H9 (cell line): ENCODE data around the gene CACNA1A. TPM values are rescaled to one million over a fixed set of nuclear protein-coding genes. Genes with fewer than 3 reads are reported as not detected.

Experiments
- DNase-seq: peaks from one replicate; pipeline ENCODE4 v3.0.0-alpha.2; 2017
- H2AFZ ChIP-seq: one replicate; pipeline ENCODE4 v1.6.1; 2013; ENCODE audit warnings: mild to moderate bottlenecking, low read length, control low read depth, moderate library complexity
- H2AK5ac ChIP-seq: 2 replicates; pipeline ENCODE4 v1.6.1; 2013; ENCODE audit warnings: low read length, control low read depth, mixed read lengths; ENCODE audit not compliant: insufficient read length
- H2BK120ac ChIP-seq: one replicate; pipeline ENCODE4 v1.6.1; 2013; ENCODE audit warnings: low read depth, mild to moderate bottlenecking, low read length, control low read depth, inconsistent platforms; ENCODE audit not compliant: poor library complexity, severe bottlenecking
- H2BK12ac ChIP-seq: 2 replicates; pipeline ENCODE4 v1.6.1; 2013; ENCODE audit warnings: low read length, control low read depth, mixed read lengths, low read depth; ENCODE audit not compliant: insufficient read length
- H2BK15ac ChIP-seq: 2 replicates; pipeline ENCODE4 v1.6.1; 2013; ENCODE audit warnings: low read depth, low read length, control low read depth
- H2BK20ac ChIP-seq: one replicate; pipeline ENCODE4 v1.6.1; 2013; ENCODE audit warnings: low read depth, mild to moderate bottlenecking, low read length, control low read depth, inconsistent platforms; ENCODE audit not compliant: poor library complexity, severe bottlenecking
- H2BK5ac ChIP-seq: 2 replicates; pipeline ENCODE4 v1.6.1; 2013; ENCODE audit warnings: low read length, control low read depth, mixed read lengths; ENCODE audit not compliant: insufficient read length
- H3K14ac ChIP-seq: 2 replicates; pipeline ENCODE4 v1.6.1; 2013; ENCODE audit warnings: low read length, control low read depth; ENCODE audit not compliant: insufficient read depth
- H3K18ac ChIP-seq: 2 replicates; pipeline ENCODE4 v1.6.1; 2013; ENCODE audit warnings: low read depth, mild to moderate bottlenecking, mixed read lengths, low read length, control low read depth; ENCODE audit not compliant: insufficient read length
- H3K23ac ChIP-seq: 2 replicates; pipeline ENCODE4 v1.6.1; 2013; ENCODE audit warnings: low read length, control low read depth, mixed read lengths, low read depth; ENCODE audit not compliant: insufficient read length
- H3K23me2 ChIP-seq: 2 replicates; pipeline ENCODE4 v1.6.1; 2013; ENCODE audit warnings: low read depth, mild to moderate bottlenecking, mixed read lengths, low read length, control low read depth; ENCODE audit not compliant: insufficient read length, poor library complexity, severe bottlenecking
- H3K27ac ChIP-seq: 2 replicates; pipeline ENCODE4 v1.5.1; 2013; ENCODE audit warnings: low read length, control low read depth, mixed read lengths, low read depth; ENCODE audit not compliant: insufficient read length
- H3K27me3 ChIP-seq: 2 replicates; pipeline ENCODE4 v1.6.1; 2013; ENCODE audit warnings: low read length, control low read depth, inconsistent platforms; ENCODE audit not compliant: insufficient read depth
- H3K4ac ChIP-seq: 2 replicates; pipeline ENCODE4 v1.6.1; 2013; ENCODE audit warnings: low read depth, mild to moderate bottlenecking, control low read depth, inconsistent platforms, low read length, moderate library complexity
- H3K4me1 ChIP-seq: 2 replicates; pipeline ENCODE4 v1.6.1; 2013; ENCODE audit warnings: low read length, control low read depth, inconsistent platforms; ENCODE audit not compliant: insufficient read depth
- H3K4me2 ChIP-seq: 2 replicates; pipeline ENCODE4 v1.6.1; 2013; ENCODE audit warnings: low read length, control low read depth, mixed read lengths; ENCODE audit not compliant: insufficient read length, insufficient read depth
- H3K56ac ChIP-seq: 2 replicates; pipeline ENCODE4 v1.6.1; 2013; ENCODE audit warnings: low read depth, mild to moderate bottlenecking, mixed read lengths, low read length, control low read depth; ENCODE audit not compliant: insufficient read length
- H3K79me1 ChIP-seq: 2 replicates; pipeline ENCODE4 v1.6.1; 2013; ENCODE audit warnings: low read depth, mild to moderate bottlenecking, moderate library complexity, low read length, control low read depth, inconsistent platforms; ENCODE audit not compliant: insufficient read depth, poor library complexity, severe bottlenecking
- H3K79me2 ChIP-seq: 2 replicates; pipeline ENCODE4 v1.6.1; 2013; ENCODE audit warnings: low read length, control low read depth, inconsistent platforms; ENCODE audit not compliant: insufficient read depth
- H3K9ac ChIP-seq: 2 replicates; pipeline ENCODE4 v1.6.1; 2013; ENCODE audit warnings: low read length, control low read depth, mixed read lengths; ENCODE audit not compliant: insufficient read length; ENCODE audit errors: extremely low read depth
- H3K9me3 ChIP-seq: one replicate; pipeline ENCODE4 v1.6.1; 2013; ENCODE audit warnings: low read depth, low read length, inconsistent platforms; ENCODE audit not compliant: control insufficient read depth
- H3T11ph ChIP-seq: one replicate; pipeline ENCODE4 v1.6.1; 2013; ENCODE audit warnings: mild to moderate bottlenecking, low read length, control low read depth, inconsistent platforms
- H4K20me1 ChIP-seq: one replicate; pipeline ENCODE4 v1.6.1; 2013; ENCODE audit not compliant: control insufficient read depth, insufficient read length, insufficient read depth
- H4K5ac ChIP-seq: 2 replicates; pipeline ENCODE4 v1.6.1; 2013; ENCODE audit warnings: low read depth, mild to moderate bottlenecking, mixed read lengths, low read length, control low read depth; ENCODE audit not compliant: insufficient read length
- H4K8ac ChIP-seq: replicated peaks from 2 replicates; pipeline ENCODE4 v1.6.1; 2013; ENCODE audit warnings: low read length, control low read depth, mixed read lengths, low read depth; ENCODE audit not compliant: insufficient read length
- H4K91ac ChIP-seq: 2 replicates; pipeline ENCODE4 v1.6.1; 2013; ENCODE audit warnings: low read depth, mild to moderate bottlenecking, moderate library complexity, mixed read lengths, low read length, control low read depth; ENCODE audit not compliant: insufficient read length
- H3K27ac Mint-ChIP-seq, 3 experiments: 2 replicates in 2 of 3; 3 replicates in 1 of 3; pipeline ENCODE4 v1.8.0; 2020 to 2021; ENCODE audit warnings: mixed read lengths in 3 of 3, mild to moderate bottlenecking in 1 of 3, moderate library complexity in 1 of 3
- H3K27me3 Mint-ChIP-seq: 2 replicates; pipeline ENCODE4 v1.8.0; 2021; ENCODE audit warnings: low read depth, mild to moderate bottlenecking, moderate library complexity, mixed read lengths
- H3K36me3 Mint-ChIP-seq, 3 experiments: 2 replicates in 2 of 3; 3 replicates in 1 of 3; pipeline ENCODE4 v1.8.0; 2020 to 2021; ENCODE audit warnings: low read depth in 3 of 3, mixed read lengths in 3 of 3; ENCODE audit not compliant: insufficient read depth in 1 of 3
- H3K4me1 Mint-ChIP-seq, 2 experiments: 2 replicates each; pipeline ENCODE4 v1.8.0; 2020; ENCODE audit warnings: mixed read lengths in 2 of 2
- H3K4me3 Mint-ChIP-seq, 2 experiments: 2 replicates in 1 of 2; 3 replicates in 1 of 2; pipeline ENCODE4 v1.8.0; 2020 to 2021; ENCODE audit warnings: mild to moderate bottlenecking in 2 of 2, mixed read lengths in 2 of 2, moderate library complexity in 1 of 2
- H3K9me3 Mint-ChIP-seq, 2 experiments: 2 replicates in 1 of 2; 3 replicates in 1 of 2; pipeline ENCODE4 v1.8.0; 2020; ENCODE audit warnings: mild to moderate bottlenecking in 2 of 2, mixed read lengths in 2 of 2, moderate library complexity in 1 of 2
- CTCF ChIP-seq: fragments of 200-600 bp; sonication (generic); conservative IDR thresholded peaks from 3 replicates; pipeline ENCODE4 v1.8.0; 2021; ENCODE audit warnings: antibody characterized with exemption, mild to moderate bottlenecking
- WGBS: extraction: QIAGEN DNeasy Blood & Tissue Kit; methylation state at CpG from one replicate; pipeline ENCODE4 v1.1.7; 2013; ENCODE audit warnings: missing lambda C conversion rate, low lambda C conversion rate, mixed read lengths; ENCODE audit not compliant: insufficient read length; ENCODE audit errors: extremely low coverage; 5-methylcytosine and 5-hydroxymethylcytosine counted together
- total RNA-seq: library from RNA; stranded (reverse); gene quantifications from 2 replicates; pipeline ENCODE4 v1.2.1, GENCODE V29; 2021

Gene CACNA1A
- total RNA-seq, 1 experiment from 2014 or later = 8.0 TPM

- no CpG with 5 or more reads among the region's 9 CpGs for WGBS
- H2BK12ac ChIP-seq = no peak overlapping the region
- H2AK5ac ChIP-seq = no peak overlapping the region
- H4K20me1 ChIP-seq = no peaks in the 10 kb centered on the region
- H3K79me2 ChIP-seq = no peaks in the 10 kb centered on the region
- H3K9me3 ChIP-seq = no peaks in the 10 kb centered on the region
- no peak overlapping the region for H3K14ac ChIP-seq
- Mint-ChIP-seq H3K36me3 (peaks cover 12 to 28% (median 23%) of the 10 kb centered on the region in 3 experiments), H3K27me3 (peaks cover 35% of the 10 kb centered on the region), H3K4me1 (peaks cover 10 to 17% of the 10 kb centered on the region in 2 experiments; a peak in 3 of 4 replicates), H3K4me3 (no peak overlapping the region), H3K9me3 (no peaks in the 10 kb centered on the region), H3K27ac (peak overlapping the region in 1 of 3 experiments; percentile 64; a peak in 1 of 7 replicates)
- no peak overlapping the region for H3K4ac ChIP-seq
- no peak for DNase-seq
- H2BK20ac ChIP-seq = no peak overlapping the region
- H2BK15ac ChIP-seq = no peak overlapping the region
- H4K91ac ChIP-seq = no peak overlapping the region
- H3K18ac ChIP-seq = no peak overlapping the region
- H4K5ac ChIP-seq = no peak overlapping the region
- H3K79me1 ChIP-seq = no peaks in the 10 kb centered on the region
- H2BK5ac ChIP-seq = no peak overlapping the region
- no peak overlapping the region for H2BK120ac ChIP-seq
- no peaks in the 10 kb centered on the region; the same call in 1 of the 2 replicates for H3K4me1 ChIP-seq
- no peak overlapping the region for H3K9ac ChIP-seq
- H3K23ac ChIP-seq = no peak overlapping the region
- H3K27me3 ChIP-seq = no peaks in the 10 kb centered on the region
- no peak overlapping the region for H4K8ac ChIP-seq
- no peak for TF ChIP-seq CTCF
- no peak overlapping the region for H3K56ac ChIP-seq
- H3T11ph ChIP-seq = no peak overlapping the region
- H3K4me2 ChIP-seq = no peak overlapping the region
- H3K27ac ChIP-seq = no peak overlapping the region
- H3K23me2 ChIP-seq = no peaks in the 10 kb centered on the region
- H2AFZ ChIP-seq = no peak overlapping the region
Observed at GRCh38 chr19:13499692-13500091, 6.6 kb downstream of the CACNA1A start.
